Ascending aorta (tissue), 2 donors: Measurements from ENCODE around the gene FHL2. TPM values are rescaled to one million over a fixed set of nuclear protein-coding genes. Genes with fewer than 3 reads are reported as not detected.

Experiments used
- DNase-seq, 2 donors: peaks; one replicate each; pipeline ENCODE4 v3.0.0-alpha.2; 2019; ENCODE audit warnings: low spot score in 2 of 2
- H3K27ac ChIP-seq, 2 donors: fragments of 200-600 bp; sonication (generic); one replicate each; pipeline ENCODE4 v1.5.1; 2016 to 2017; ENCODE audit warnings: mild to moderate bottlenecking in 1 of 2
- H3K27me3 ChIP-seq: fragments of 200-600 bp; sonication (generic); one replicate; pipeline ENCODE4 v1.5.1; 2017
- H3K36me3 ChIP-seq, 2 donors: fragments of 200-600 bp; sonication (generic); one replicate each; pipeline ENCODE4 v1.5.1; 2016
- H3K4me1 ChIP-seq, 2 donors: fragments of 200-600 bp; sonication (generic); one replicate each; pipeline ENCODE4 v1.5.1; 2016 to 2017; ENCODE audit warnings: mild to moderate bottlenecking in 1 of 2
- H3K4me3 ChIP-seq, 2 donors: fragments of 200-600 bp; sonication (generic); one replicate each; pipeline ENCODE4 v1.5.1; 2016 to 2017; ENCODE audit warnings: mild to moderate bottlenecking in 1 of 2
- H3K9me3 ChIP-seq, 2 donors: fragments of 200-600 bp; sonication (generic); one replicate each; pipeline ENCODE4 v1.5.1; 2016
- intact Hi-C: fragments of 100-400 bp; cut with DNase I; formaldehyde crosslinking; loops from one replicate; pipeline ENCODE4 v1.15.1; 2023
- total RNA-seq: library from RNA; depleted of rRNA; stranded (reverse); fragments of >200 nt; gene quantifications from one replicate; pipeline ENCODE4 v1.1.0, GENCODE V29; 2016
- TF ChIP-seq, protein P1 (sequence below), 3 experiments: fragments of 200-600 bp in 2 of 3; fragments of 450-650 bp in 1 of 3; sonication (generic) in 2 of 3; IDR thresholded peaks; one replicate each; pipeline ENCODE4 v1.5.1; 2016 to 2019; ENCODE audit warnings: antibody characterized with exemption in 3 of 3, mild to moderate bottlenecking in 1 of 3, moderate library complexity in 1 of 3

The FHL2 gene
- total RNA-seq, 1 donor from 2014 or later, result 175 TPM

DNA sequence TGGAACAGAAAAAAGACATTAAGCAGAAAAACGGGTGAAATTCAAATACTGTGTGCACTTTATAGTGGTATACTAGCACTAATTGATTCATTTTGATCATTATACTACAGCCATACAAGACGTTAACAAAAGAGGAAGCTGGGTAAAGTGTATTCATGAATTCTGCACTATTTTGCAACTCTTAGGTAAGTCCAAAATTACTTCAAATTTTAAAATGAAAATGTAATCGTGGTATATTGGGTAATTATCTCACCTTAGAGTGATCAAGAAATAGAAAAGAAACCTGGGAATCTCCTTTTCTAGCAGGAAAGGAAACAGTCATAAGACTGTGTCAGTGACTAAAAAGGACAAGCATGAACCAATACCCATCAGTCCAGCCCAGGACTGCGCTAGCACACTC, 74.8 kb downstream of the FHL2 start:
- no peak for DNase-seq
- no peak overlapping the region for H3K27ac ChIP-seq
- H3K27me3 ChIP-seq, result no peaks in the 10 kb centered on the region
- intact Hi-C loops, result no loop called here
- TF ChIP-seq, protein P1, sequence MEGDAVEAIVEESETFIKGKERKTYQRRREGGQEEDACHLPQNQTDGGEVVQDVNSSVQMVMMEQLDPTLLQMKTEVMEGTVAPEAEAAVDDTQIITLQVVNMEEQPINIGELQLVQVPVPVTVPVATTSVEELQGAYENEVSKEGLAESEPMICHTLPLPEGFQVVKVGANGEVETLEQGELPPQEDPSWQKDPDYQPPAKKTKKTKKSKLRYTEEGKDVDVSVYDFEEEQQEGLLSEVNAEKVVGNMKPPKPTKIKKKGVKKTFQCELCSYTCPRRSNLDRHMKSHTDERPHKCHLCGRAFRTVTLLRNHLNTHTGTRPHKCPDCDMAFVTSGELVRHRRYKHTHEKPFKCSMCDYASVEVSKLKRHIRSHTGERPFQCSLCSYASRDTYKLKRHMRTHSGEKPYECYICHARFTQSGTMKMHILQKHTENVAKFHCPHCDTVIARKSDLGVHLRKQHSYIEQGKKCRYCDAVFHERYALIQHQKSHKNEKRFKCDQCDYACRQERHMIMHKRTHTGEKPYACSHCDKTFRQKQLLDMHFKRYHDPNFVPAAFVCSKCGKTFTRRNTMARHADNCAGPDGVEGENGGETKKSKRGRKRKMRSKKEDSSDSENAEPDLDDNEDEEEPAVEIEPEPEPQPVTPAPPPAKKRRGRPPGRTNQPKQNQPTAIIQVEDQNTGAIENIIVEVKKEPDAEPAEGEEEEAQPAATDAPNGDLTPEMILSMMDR (IDR thresholded peaks at IDR 0.05), result no peak
- H3K9me3 ChIP-seq, result no peaks in the 10 kb centered on the region
- peaks cover 0 to 3% of the 10 kb centered on the region in 2 donors for H3K36me3 ChIP-seq
- H3K4me1 ChIP-seq, result peaks cover 0 to 9% of the 10 kb centered on the region in 2 donors
- H3K4me3 ChIP-seq, result no peak overlapping the region

DNA sequence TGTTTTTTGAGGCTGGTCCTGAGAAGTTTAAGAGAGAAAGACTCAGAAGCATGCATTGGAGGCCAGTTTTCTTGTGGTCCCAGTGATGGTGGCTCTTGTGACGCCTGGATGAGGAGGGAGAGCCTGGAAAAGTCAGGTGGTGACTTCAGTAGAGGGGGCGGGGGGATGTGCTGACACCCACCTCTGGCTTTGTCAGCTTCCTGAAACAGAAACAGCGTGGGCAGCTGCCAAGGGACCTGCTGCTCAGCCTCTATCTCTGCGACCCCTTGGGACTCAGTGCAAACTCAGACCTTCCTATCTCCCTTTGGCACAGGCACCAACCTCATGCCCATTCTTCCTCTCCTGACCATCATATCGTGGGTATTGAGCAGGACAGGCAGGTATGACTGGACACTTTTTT, 75.7 kb downstream of the FHL2 start:
- Histone ChIP-seq H3K27ac (no peak overlapping the region), H3K4me1 (peaks cover 0 to 4% of the 10 kb centered on the region in 2 donors), H3K36me3 (peaks cover 0 to 3% of the 10 kb centered on the region in 2 donors), H3K4me3 (no peak overlapping the region), H3K9me3 (no peaks in the 10 kb centered on the region), H3K27me3 (no peaks in the 10 kb centered on the region)
- no peak for DNase-seq
- TF ChIP-seq, protein P1 (IDR thresholded peaks at IDR 0.05), result no peak
- intact Hi-C loops, result no loop called here

DNA sequence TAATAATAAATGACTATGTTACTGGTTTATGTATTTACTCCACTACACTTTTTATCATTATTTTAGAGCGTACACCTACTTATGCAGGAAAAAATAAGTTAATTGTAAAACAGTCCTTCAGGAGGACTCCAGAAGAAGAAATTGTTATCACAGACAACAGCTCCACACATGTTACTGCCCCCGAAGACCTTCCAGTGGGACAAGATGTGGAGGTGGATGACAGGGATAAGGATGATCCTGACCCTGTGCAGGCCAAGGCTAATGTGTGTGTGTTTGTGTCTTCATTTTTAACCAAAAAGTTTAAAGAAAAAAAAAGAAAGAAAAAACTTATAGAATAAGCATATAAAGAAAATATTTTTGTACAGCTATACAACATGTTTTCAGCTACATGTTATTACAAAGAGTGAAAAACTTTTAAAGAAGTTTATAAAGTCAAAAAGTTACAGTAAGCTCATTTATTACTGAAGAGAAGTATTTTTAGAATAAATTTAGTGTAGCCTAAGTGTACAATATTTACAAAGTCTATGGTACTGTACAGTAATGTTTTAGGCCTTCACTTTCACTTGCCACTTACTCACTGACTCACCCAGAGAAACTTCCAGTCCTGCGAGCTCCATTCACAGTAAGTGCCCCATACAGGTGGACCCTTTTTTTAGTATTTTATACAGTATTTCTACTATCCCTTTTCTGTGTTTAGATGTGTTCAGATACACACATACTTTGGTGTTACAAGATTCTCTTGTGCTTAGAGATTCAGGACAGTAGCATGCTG, 76.8 kb downstream of the FHL2 start:
- peaks cover 0 to 3% of the 10 kb centered on the region in 2 donors for H3K36me3 ChIP-seq

DNA sequence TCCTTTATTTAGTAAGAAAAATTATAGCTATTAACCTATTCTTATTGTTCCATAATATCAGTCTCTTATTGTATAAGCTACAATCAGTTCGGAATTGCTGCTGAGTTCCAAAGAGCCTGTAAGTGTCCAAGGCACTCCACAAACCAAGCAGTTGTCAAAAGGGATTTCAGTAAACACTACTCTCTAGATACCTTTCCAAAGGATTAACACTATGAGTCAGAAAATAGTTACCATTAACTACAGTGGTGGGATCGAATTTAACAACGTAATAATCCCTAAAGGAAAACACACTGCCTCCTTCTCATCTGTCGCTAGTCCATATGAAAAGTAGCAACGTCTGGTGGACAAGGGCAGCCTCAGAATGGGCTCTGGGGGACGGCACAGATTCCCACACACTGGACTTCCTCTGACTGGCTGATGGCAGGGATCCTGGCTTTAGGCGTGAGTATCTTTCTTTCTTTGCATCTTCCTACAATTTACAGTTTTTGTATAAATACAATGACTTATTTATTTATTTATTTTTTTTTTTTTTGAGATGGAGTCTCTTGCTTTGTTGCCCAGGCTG, 78.1 kb downstream of the FHL2 start:
- TF ChIP-seq, protein P1 (IDR thresholded peaks at IDR 0.05), result no peak
- Histone ChIP-seq H3K4me1 (no peaks in the 10 kb centered on the region), H3K4me3 (no peak overlapping the region), H3K27ac (no peak overlapping the region), H3K9me3 (no peaks in the 10 kb centered on the region), H3K27me3 (no peaks in the 10 kb centered on the region), H3K36me3 (peaks cover 0 to 3% of the 10 kb centered on the region in 2 donors)
- no peak for DNase-seq
- intact Hi-C loops, result no loop called here

More for the DNA sequence above, 76.8 kb downstream of the FHL2 start:
- no peak overlapping the region for H3K4me3 ChIP-seq
- no peaks in the 10 kb centered on the region for H3K9me3 ChIP-seq
- no peak overlapping the region for H3K27ac ChIP-seq
- TF ChIP-seq, protein P1 (IDR thresholded peaks at IDR 0.05), result no peak
- intact Hi-C loops, result no loop called here
- no peak for DNase-seq
- no peaks in the 10 kb centered on the region for H3K27me3 ChIP-seq
- no peaks in the 10 kb centered on the region for H3K4me1 ChIP-seq

DNA sequence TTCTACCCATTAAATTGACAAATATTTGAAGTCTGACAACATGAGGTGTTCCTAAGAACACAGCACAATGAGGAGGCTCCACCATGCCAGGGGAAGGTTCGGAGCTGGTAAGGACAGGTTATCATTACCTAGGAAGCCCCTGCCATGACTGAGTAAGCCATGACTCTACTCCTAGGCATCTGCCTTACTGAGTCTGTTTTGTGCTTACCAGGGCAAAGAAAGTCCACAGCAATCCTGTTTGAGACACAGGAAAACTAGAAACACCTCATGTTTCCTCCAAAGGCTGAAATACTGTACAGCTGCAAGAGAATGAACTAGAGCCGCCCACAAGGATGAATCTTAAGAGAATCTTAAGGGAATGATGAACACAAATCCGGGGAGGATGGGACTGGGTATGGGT, 80.9 kb downstream of the FHL2 start:
- no peaks in the 10 kb centered on the region for H3K36me3 ChIP-seq
- TF ChIP-seq, protein P1 (IDR thresholded peaks at IDR 0.05), result no peak
- no peaks in the 10 kb centered on the region for H3K4me1 ChIP-seq
- DNase-seq, result no peak
- no peaks in the 10 kb centered on the region for H3K9me3 ChIP-seq
- H3K4me3 ChIP-seq, result no peak overlapping the region
- intact Hi-C loops, result no loop called here
- H3K27me3 ChIP-seq, result no peaks in the 10 kb centered on the region
- H3K27ac ChIP-seq, result no peak overlapping the region
